A549 (cell line): Measurements from ENCODE around the gene CELF4. TPM values are rescaled to one million over a fixed set of nuclear protein-coding genes. Genes with fewer than 3 reads are reported as not detected.

Experiments used
- ATAC-seq, 2 experiments: fragments of 200-7000 bp in 1 of 2; fragments of >200 bp in 1 of 2; cut with Nextera tagmentation in 1 of 2; cut with Tn5 transposase in 1 of 2; 3 replicates each; pipeline versions ENCODE4 v1.8.0 to v1.9.1; 2018 to 2020; ENCODE audit warnings: mild to moderate bottlenecking in 1 of 2, moderate library complexity in 1 of 2
- CTCF ChIA-PET: fragments of 300-600 bp; sonication (Branson Sonifier 250); formaldehyde crosslinking; extraction: SDS; loops from one replicate; lab custom pipeline; 2021; ENCODE audit warnings: antibody characterized with exemption, inconsistent platforms; lab: Yijun Ruan, JAX
- POLR2A ChIA-PET: fragments of 350-600 bp; formaldehyde crosslinking; extraction: SDS; loops from one replicate; lab custom pipeline; 2021; ENCODE audit warnings: antibody characterized with exemption, inconsistent platforms; lab: Yijun Ruan, JAX
- DNase-seq, 2 experiments: peaks; one replicate each; pipeline versions ENCODE4 v3.0.0 to v3.0.0-alpha.2; 2011 to 2016; ENCODE audit warnings: low read depth in 1 of 2, low spot score in 1 of 2
- FAIRE-seq: peaks from 2 replicates; lab custom pipeline; 2011; peaks lifted over from hg19 to GRCh38; lab: Jason Lieb, UNC
- H3K27ac ChIP-seq, 2 experiments: fragments of >200 bp; sonication (Bioruptor Twin); formaldehyde crosslinking; 3 replicates each; pipeline ENCODE4 v1.5.1; 2016 to 2017
- H3K4me1 ChIP-seq: fragments of >200 bp; sonication (Bioruptor Twin); formaldehyde crosslinking; 3 replicates; pipeline ENCODE4 v1.6.1; 2016
- H3K4me2 ChIP-seq: fragments of >200 bp; sonication (Bioruptor Twin); formaldehyde crosslinking; 3 replicates; pipeline ENCODE4 v1.6.1; 2016
- H3K4me3 ChIP-seq: fragments of >200 bp; sonication (Bioruptor Twin); formaldehyde crosslinking; 3 replicates; pipeline ENCODE4 v1.5.1; 2016
- H3K9me3 ChIP-seq: fragments of >200 bp; sonication (Bioruptor Twin); formaldehyde crosslinking; 3 replicates; pipeline ENCODE4 v1.6.1; 2016
- ATOH8 ChIP-seq: fragments of 250-450 bp; sonication (Bioruptor Pico); IDR thresholded peaks from 2 replicates; pipeline ENCODE4 v1.5.0; 2020; ENCODE audit warnings: low read depth, mild to moderate bottlenecking, moderate library complexity
- HES2 ChIP-seq: fragments of >200 bp; sonication (Bioruptor Twin); formaldehyde crosslinking; IDR thresholded peaks from 2 replicates; pipeline ENCODE4 v1.6.1; 2016
- HOXA7 ChIP-seq: fragments of 250-450 bp; sonication (Bioruptor Pico); IDR thresholded peaks from 2 replicates; pipeline ENCODE4 v1.5.0; 2020; ENCODE audit warnings: mild to moderate bottlenecking, moderate library complexity
- HOXB13 ChIP-seq: fragments of 250-450 bp; sonication (Bioruptor Pico); IDR thresholded peaks from 2 replicates; pipeline ENCODE4 v1.5.0; 2020; ENCODE audit warnings: low read depth, mild to moderate bottlenecking, moderate library complexity
- JUN ChIP-seq, 2 experiments: fragments of >200 bp; sonication (Bioruptor Twin); formaldehyde crosslinking; IDR thresholded peaks; 2 replicates in 1 of 2; 3 replicates in 1 of 2; pipeline ENCODE4 v1.6.1; 2016 to 2017
- MYC ChIP-seq: IDR thresholded peaks from 2 replicates; pipeline ENCODE4 v1.6.1; 2012; ENCODE audit warnings: mild to moderate bottlenecking, inconsistent platforms, low read length, improper control_type of control experiment, borderline replicate concordance
- POLR2AphosphoS2 ChIP-seq: conservative IDR thresholded peaks from 2 replicates; pipeline ENCODE4 v1.6.1; 2012; ENCODE audit warnings: low read length, improper control_type of control experiment, inconsistent platforms
- RAD21 ChIP-seq, 2 experiments: fragments of >200 bp in 1 of 2; sonication (Bioruptor Twin) in 1 of 2; formaldehyde crosslinking in 1 of 2; IDR thresholded peaks in 1 of 2; conservative IDR thresholded peaks in 1 of 2; 2 replicates in 1 of 2; 3 replicates in 1 of 2; pipeline ENCODE4 v1.6.1; 2012 to 2018; ENCODE audit warnings: inconsistent platforms in 1 of 2
- RCOR1 ChIP-seq: fragments of 150-350 bp; IDR thresholded peaks from 2 replicates; pipeline ENCODE4 v1.6.1; 2014; ENCODE audit warnings: antibody characterized with exemption, low read length, low read depth
- TFCP2L1 ChIP-seq: fragments of 250-450 bp; sonication (Bioruptor Pico); IDR thresholded peaks from 2 replicates; pipeline ENCODE4 v1.5.0; 2021; ENCODE audit warnings: mild to moderate bottlenecking
- TP53 ChIP-seq: fragments of 250-450 bp; sonication (Bioruptor Pico); IDR thresholded peaks from 2 replicates; pipeline ENCODE4 v1.5.0; 2021; ENCODE audit warnings: mild to moderate bottlenecking, moderate library complexity
- WGBS: methylation state at CpG from one replicate; pipeline ENCODE4 v1.1.6; 2017; ENCODE audit errors: missing lambda C conversion rate; 5-methylcytosine and 5-hydroxymethylcytosine counted together
- polyA plus RNA-seq, 4 experiments: library from polyadenylated mRNA; depleted of rRNA in 3 of 4; stranded (reverse); fragments of >200 nt; fragmentation: RNase III in 1 of 4; extraction: RNeasy Plus Mini Kit Qiagen cat#74134 plus additional on column Dnase treatment in 1 of 4; gene quantifications; 2 replicates in 3 of 4; 3 replicates in 1 of 4; pipeline ENCODE4 v1.2.3, GENCODE V29; 2011 to 2017
- TF ChIP-seq, protein P1 (sequence below): IDR thresholded peaks from 2 replicates; pipeline ENCODE4 v1.6.1; 2012; ENCODE audit warnings: low read depth, borderline replicate concordance
- TF ChIP-seq, protein P2 (sequence below): fragments of 200-600 bp; sonication (generic); IDR thresholded peaks from 2 replicates; pipeline ENCODE4 v1.6.1; 2016; ENCODE audit warnings: antibody characterized with exemption, mild to moderate bottlenecking, moderate library complexity
- TF ChIP-seq, protein P3 (sequence below): fragments of 250-450 bp; sonication (Bioruptor Pico); IDR thresholded peaks from 2 replicates; pipeline ENCODE4 v1.5.0; 2021; ENCODE audit warnings: mild to moderate bottlenecking, moderate library complexity, borderline replicate concordance
- TF ChIP-seq, protein P4 (sequence below): IDR thresholded peaks from 2 replicates; pipeline ENCODE4 v1.6.1; 2012

The CELF4 gene
- polyA plus RNA-seq, 2 of the 4 experiments (the other 2 are of a cell fraction): 0.08 TPM; not detected in 1

DNA sequence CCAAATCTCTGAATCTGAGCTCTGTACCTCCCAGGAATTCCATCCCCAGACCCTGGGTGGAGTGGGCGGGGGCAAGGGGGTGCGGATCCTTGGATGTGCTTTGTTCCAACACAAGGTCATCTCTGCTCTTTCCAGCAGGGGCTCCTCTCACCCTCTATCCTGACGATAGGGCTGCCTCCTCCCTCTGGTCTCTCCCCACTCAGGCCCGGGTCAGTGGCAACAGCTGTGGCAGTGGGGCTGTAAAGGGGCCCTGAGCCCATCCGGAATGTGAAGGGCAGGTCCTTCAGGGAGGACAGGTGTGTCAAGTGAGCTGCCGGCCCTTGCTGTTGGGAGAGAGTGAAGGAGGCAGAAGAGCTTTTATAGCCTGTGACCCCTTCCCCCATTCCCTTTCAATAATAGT, 167.8 kb downstream of the CELF4 start:
- Histone ChIP-seq H3K9me3 (no peaks in the 10 kb centered on the region), H3K4me3 (no peak overlapping the region), H3K4me1 (no peaks in the 10 kb centered on the region), H3K4me2 (no peak overlapping the region)
- no peak for FAIRE-seq
- WGBS: 66% methylated on average over 2 of the region's 6 CpGs
- CTCF ChIA-PET: interaction anchor here (1.5 kb wide), 1 partner anchor 10 kb away, joined by 3 read pairs; no protein-coding TSS in a partner anchor
- POLR2A ChIA-PET: no interaction called here
- no peak for ATAC-seq
- DNase-seq: no peak
- no peak for TF ChIP-seq POLR2AphosphoS2
- TF ChIP-seq, all 56 proteins: peak for 0
- H3K27ac ChIP-seq: no peak overlapping the region

- no peak for ATAC-seq
Measured at GRCh38 chr18:37396971-37397720, 168.5 kb downstream of the CELF4 start.

GRCh38 chr18:37395631-37396030, 170.0 kb downstream of the CELF4 start:
- whole genome bisulfite sequencing: 53% methylated on average over 4 of the region's 4 CpGs
- no peaks in the 10 kb centered on the region for H3K9me3 ChIP-seq
- TF ChIP-seq HOXA7 (CRISPR knock-in tag): no peak
- TF ChIP-seq JUN (IDR thresholded peaks at IDR 0.05): no peak
- TF ChIP-seq ATOH8: no peak
- TF ChIP-seq, protein P1, sequence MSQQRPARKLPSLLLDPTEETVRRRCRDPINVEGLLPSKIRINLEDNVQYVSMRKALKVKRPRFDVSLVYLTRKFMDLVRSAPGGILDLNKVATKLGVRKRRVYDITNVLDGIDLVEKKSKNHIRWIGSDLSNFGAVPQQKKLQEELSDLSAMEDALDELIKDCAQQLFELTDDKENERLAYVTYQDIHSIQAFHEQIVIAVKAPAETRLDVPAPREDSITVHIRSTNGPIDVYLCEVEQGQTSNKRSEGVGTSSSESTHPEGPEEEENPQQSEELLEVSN: no peak
- TF ChIP-seq, protein P2, sequence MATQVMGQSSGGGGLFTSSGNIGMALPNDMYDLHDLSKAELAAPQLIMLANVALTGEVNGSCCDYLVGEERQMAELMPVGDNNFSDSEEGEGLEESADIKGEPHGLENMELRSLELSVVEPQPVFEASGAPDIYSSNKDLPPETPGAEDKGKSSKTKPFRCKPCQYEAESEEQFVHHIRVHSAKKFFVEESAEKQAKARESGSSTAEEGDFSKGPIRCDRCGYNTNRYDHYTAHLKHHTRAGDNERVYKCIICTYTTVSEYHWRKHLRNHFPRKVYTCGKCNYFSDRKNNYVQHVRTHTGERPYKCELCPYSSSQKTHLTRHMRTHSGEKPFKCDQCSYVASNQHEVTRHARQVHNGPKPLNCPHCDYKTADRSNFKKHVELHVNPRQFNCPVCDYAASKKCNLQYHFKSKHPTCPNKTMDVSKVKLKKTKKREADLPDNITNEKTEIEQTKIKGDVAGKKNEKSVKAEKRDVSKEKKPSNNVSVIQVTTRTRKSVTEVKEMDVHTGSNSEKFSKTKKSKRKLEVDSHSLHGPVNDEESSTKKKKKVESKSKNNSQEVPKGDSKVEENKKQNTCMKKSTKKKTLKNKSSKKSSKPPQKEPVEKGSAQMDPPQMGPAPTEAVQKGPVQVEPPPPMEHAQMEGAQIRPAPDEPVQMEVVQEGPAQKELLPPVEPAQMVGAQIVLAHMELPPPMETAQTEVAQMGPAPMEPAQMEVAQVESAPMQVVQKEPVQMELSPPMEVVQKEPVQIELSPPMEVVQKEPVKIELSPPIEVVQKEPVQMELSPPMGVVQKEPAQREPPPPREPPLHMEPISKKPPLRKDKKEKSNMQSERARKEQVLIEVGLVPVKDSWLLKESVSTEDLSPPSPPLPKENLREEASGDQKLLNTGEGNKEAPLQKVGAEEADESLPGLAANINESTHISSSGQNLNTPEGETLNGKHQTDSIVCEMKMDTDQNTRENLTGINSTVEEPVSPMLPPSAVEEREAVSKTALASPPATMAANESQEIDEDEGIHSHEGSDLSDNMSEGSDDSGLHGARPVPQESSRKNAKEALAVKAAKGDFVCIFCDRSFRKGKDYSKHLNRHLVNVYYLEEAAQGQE: no peak
- DNase-seq (no peak), FAIRE-seq (no peak), ATAC-seq (no peak)
- no peak overlapping the region for H3K4me3 ChIP-seq
- CTCF ChIA-PET: no interaction called here
- POLR2A ChIA-PET: no interaction called here
- no peak overlapping the region for H3K27ac ChIP-seq
- H3K4me1 ChIP-seq: no peaks in the 10 kb centered on the region
- no peak overlapping the region for H3K4me2 ChIP-seq

More at GRCh38 chr18:37396971-37397720, 168.5 kb downstream of the CELF4 start:
- POLR2A ChIA-PET: no interaction called here
- 90% methylated on average over 2 of the region's 5 CpGs for WGBS
- FAIRE-seq (no peak), DNase-seq (no peak)
- no peak overlapping the region for H3K4me3 ChIP-seq
- H3K4me1 ChIP-seq: no peaks in the 10 kb centered on the region
- no peak overlapping the region for H3K4me2 ChIP-seq
- TF ChIP-seq MYC (no peak), RCOR1 (no peak), TFCP2L1 (CRISPR knock-in tag) (no peak), HOXB13 (CRISPR knock-in tag) (no peak), TP53 (CRISPR knock-in tag) (no peak), RAD21 (conservative IDR thresholded peaks at IDR 0.05 in 1 of 2, IDR thresholded peaks at IDR 0.05 in 1 of 2) (no peak), HES2 (no peak)
- TF ChIP-seq, protein P3, sequence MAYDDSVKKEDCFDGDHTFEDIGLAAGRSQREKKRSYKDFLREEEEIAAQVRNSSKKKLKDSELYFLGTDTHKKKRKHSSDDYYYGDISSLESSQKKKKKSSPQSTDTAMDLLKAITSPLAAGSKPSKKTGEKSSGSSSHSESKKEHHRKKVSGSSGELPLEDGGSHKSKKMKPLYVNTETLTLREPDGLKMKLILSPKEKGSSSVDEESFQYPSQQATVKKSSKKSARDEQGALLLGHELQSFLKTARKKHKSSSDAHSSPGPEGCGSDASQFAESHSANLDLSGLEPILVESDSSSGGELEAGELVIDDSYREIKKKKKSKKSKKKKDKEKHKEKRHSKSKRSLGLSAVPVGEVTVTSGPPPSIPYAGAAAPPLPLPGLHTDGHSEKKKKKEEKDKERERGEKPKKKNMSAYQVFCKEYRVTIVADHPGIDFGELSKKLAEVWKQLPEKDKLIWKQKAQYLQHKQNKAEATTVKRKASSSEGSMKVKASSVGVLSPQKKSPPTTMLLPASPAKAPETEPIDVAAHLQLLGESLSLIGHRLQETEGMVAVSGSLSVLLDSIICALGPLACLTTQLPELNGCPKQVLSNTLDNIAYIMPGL (CRISPR knock-in tag): no peak
- TF ChIP-seq, protein P4, sequence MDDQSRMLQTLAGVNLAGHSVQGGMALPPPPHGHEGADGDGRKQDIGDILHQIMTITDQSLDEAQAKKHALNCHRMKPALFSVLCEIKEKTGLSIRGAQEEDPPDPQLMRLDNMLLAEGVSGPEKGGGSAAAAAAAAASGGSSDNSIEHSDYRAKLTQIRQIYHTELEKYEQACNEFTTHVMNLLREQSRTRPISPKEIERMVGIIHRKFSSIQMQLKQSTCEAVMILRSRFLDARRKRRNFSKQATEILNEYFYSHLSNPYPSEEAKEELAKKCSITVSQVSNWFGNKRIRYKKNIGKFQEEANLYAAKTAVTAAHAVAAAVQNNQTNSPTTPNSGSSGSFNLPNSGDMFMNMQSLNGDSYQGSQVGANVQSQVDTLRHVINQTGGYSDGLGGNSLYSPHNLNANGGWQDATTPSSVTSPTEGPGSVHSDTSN: no peak
- H3K27ac ChIP-seq: no peak overlapping the region
- CTCF ChIA-PET: interaction anchor here (1.5 kb wide), 1 partner anchor 9 kb away, joined by 3 read pairs; no protein-coding TSS in a partner anchor
- H3K9me3 ChIP-seq: no peaks in the 10 kb centered on the region
